Caco-2 (cell line): Measurements from ENCODE around the gene KLHL12. TPM values are rescaled to one million over a fixed set of nuclear protein-coding genes. Genes with fewer than 3 reads are reported as not detected.

ENCODE experiments used
- BruUV-seq: library from RNA; stranded (reverse); fragments of 400-500 nt; replicated peaks from 2 replicates; lab custom pipeline; 2021; lab: Mats Ljungman, UMichigan
- CTCF ChIA-PET: fragments of 300-600 bp; sonication (Branson Sonifier 250); formaldehyde crosslinking; loops from one replicate; lab custom pipeline; 2022; ENCODE audit warnings: antibody characterized with exemption; lab: Charles Lee
- POLR2A ChIA-PET: fragments of 300-600 bp; sonication (Branson Sonifier 250); formaldehyde crosslinking; loops from one replicate; lab custom pipeline; 2022; ENCODE audit warnings: antibody characterized with exemption; lab: Charles Lee
- DNase-seq, 2 experiments: peaks; one replicate each; pipeline versions ENCODE4 v3.0.0 to v3.0.0-alpha.2; 2020 to 2022
- H3K27me3 ChIP-seq: replicated peaks from 2 replicates; pipeline ENCODE4 v1.6.0; 2011; ENCODE audit warnings: low read length; ENCODE audit not compliant: control insufficient read depth, insufficient read depth
- H3K36me3 ChIP-seq: 2 replicates; pipeline ENCODE4 v1.5.1; 2011; ENCODE audit warnings: low read length; ENCODE audit not compliant: control insufficient read depth, insufficient read depth
- H3K4me1 ChIP-seq: fragments of 250-450 bp; sonication (Bioruptor Pico); 2 replicates; pipeline ENCODE4 v1.5.1; 2020; ENCODE audit warnings: mild to moderate bottlenecking
- H3K4me3 ChIP-seq: 2 replicates; pipeline ENCODE4 v1.5.1; 2011; ENCODE audit warnings: low read depth, mild to moderate bottlenecking, control low read depth, low read length
- H3K9me3 ChIP-seq: fragments of 250-450 bp; sonication (Bioruptor Pico); 2 replicates; pipeline ENCODE4 v1.5.1; 2020; ENCODE audit warnings: mild to moderate bottlenecking, moderate library complexity
- H3K27ac Mint-ChIP-seq: one replicate; pipeline ENCODE4 v1.8.0; 2022; ENCODE audit warnings: mixed read lengths; ENCODE audit not compliant: unreplicated experiment
- H3K27me3 Mint-ChIP-seq: one replicate; pipeline ENCODE4 v1.8.0; 2022; ENCODE audit warnings: mixed read lengths; ENCODE audit not compliant: insufficient read depth, unreplicated experiment
- H3K36me3 Mint-ChIP-seq: one replicate; pipeline ENCODE4 v1.8.0; 2022; ENCODE audit warnings: mild to moderate bottlenecking, mixed read lengths; ENCODE audit not compliant: insufficient read depth, unreplicated experiment
- H3K4me1 Mint-ChIP-seq: one replicate; pipeline ENCODE4 v1.8.0; 2022; ENCODE audit warnings: low read depth, mixed read lengths; ENCODE audit not compliant: unreplicated experiment
- H3K4me3 Mint-ChIP-seq: one replicate; pipeline ENCODE4 v1.8.0; 2022; ENCODE audit warnings: mild to moderate bottlenecking, moderate library complexity, mixed read lengths; ENCODE audit not compliant: unreplicated experiment
- H3K9me3 Mint-ChIP-seq: one replicate; pipeline ENCODE4 v1.8.0; 2022; ENCODE audit warnings: mixed read lengths; ENCODE audit not compliant: unreplicated experiment
- intact Hi-C: fragments of 100-400 bp; cut with micrococcal nuclease; formaldehyde crosslinking; loops from one replicate; pipeline ENCODE4 v1.10.0; 2022; ENCODE audit not compliant: unreplicated experiment
- total RNA-seq: library from RNA; stranded (reverse); gene quantifications from 2 replicates; pipeline ENCODE4 v1.2.3, GENCODE V29; 2022
- TF ChIP-seq, protein P1 (sequence below), 2 experiments: fragments of 200-600 bp in 1 of 2; IDR thresholded peaks; 1 replicate in 1 of 2; 2 replicates in 1 of 2; pipeline versions ENCODE4 v1.5.1 to v1.8.0; 2011 to 2022; ENCODE audit warnings: antibody characterized with exemption in 1 of 2, control low read depth in 1 of 2, inconsistent platforms in 1 of 2, low read depth in 1 of 2, low read length in 1 of 2, mild to moderate bottlenecking in 1 of 2, moderate library complexity in 1 of 2; ENCODE audit not compliant: insufficient read depth in 1 of 2, severe bottlenecking in 1 of 2, unreplicated experiment in 1 of 2

The KLHL12 gene
- total RNA-seq, 1 experiment from 2014 or later, result 23.6 TPM

DNA sequence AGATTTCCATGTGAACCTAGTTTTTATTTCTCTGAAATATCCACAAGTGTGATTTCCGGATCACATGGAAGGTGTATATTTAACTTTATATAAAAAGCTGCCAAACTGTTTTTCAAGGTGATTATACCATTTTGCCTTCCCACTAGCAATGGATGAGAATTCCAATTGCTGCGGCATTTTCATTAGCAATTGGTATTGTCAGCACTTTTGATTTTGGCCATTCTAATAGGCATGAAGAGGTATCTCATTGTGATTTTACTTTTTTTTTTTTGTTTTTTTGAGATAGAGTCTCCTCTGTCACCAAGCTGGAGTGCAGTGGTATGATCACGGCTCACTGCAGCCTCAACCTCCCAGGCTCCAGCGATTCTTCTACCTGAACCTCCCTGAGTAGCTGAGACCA, 45.0 kb upstream of the KLHL12 start:
- Mint-ChIP-seq H3K27me3 (peaks cover 14% of the 10 kb centered on the region), H3K9me3 (no peaks in the 10 kb centered on the region), H3K27ac (no peak overlapping the region), H3K4me3 (no peak overlapping the region), H3K36me3 (no peaks in the 10 kb centered on the region), H3K4me1 (no peaks in the 10 kb centered on the region)
- TF ChIP-seq, protein P1, sequence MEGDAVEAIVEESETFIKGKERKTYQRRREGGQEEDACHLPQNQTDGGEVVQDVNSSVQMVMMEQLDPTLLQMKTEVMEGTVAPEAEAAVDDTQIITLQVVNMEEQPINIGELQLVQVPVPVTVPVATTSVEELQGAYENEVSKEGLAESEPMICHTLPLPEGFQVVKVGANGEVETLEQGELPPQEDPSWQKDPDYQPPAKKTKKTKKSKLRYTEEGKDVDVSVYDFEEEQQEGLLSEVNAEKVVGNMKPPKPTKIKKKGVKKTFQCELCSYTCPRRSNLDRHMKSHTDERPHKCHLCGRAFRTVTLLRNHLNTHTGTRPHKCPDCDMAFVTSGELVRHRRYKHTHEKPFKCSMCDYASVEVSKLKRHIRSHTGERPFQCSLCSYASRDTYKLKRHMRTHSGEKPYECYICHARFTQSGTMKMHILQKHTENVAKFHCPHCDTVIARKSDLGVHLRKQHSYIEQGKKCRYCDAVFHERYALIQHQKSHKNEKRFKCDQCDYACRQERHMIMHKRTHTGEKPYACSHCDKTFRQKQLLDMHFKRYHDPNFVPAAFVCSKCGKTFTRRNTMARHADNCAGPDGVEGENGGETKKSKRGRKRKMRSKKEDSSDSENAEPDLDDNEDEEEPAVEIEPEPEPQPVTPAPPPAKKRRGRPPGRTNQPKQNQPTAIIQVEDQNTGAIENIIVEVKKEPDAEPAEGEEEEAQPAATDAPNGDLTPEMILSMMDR (IDR thresholded peaks at IDR 0.05; ENCODE audit: insufficient read depth in 1 of 2, low read depth in 1 of 2, low read length in 1 of 2, severe bottlenecking in 1 of 2, unreplicated experiment in 1 of 2), result no peak
- no peaks in the 10 kb centered on the region for H3K36me3 ChIP-seq
- ChIA-PET POLR2A (interaction anchor here (0.6 to 0.7 kb wide), 2 partner anchors 99 to 111 kb away, joined by 3 to 5 read pairs; no protein-coding TSS in a partner anchor), CTCF (no interaction called here)
- no peaks in the 10 kb centered on the region for H3K9me3 ChIP-seq
- peaks cover 5% of the 10 kb centered on the region; the same call in 1 of the 2 replicates for H3K4me1 ChIP-seq
- no peak overlapping the region for H3K4me3 ChIP-seq
- BruUV-seq, result no TSS peak
- 0 out of 2 replicates have a peak, but pooled peaks cover 1% of the 10 kb centered on the region for H3K27me3 ChIP-seq
- no peak for DNase-seq
- intact Hi-C loops, result no loop called here

GRCh38 chr1:202968895-202969295, 41.9 kb upstream of the KLHL12 start:
- Mint-ChIP-seq H3K27ac (no peak overlapping the region), H3K36me3 (no peaks in the 10 kb centered on the region), H3K9me3 (no peaks in the 10 kb centered on the region), H3K4me1 (peaks cover 13% of the 10 kb centered on the region), H3K27me3 (peaks cover 3% of the 10 kb centered on the region), H3K4me3 (peak overlapping the region; percentile 83)
- Histone ChIP-seq H3K36me3 (no peaks in the 10 kb centered on the region), H3K4me3 (no peak overlapping the region), H3K27me3 (no peaks in the 10 kb centered on the region; the same call in 1 of the 2 replicates), H3K4me1 (peaks cover 25% of the 10 kb centered on the region), H3K9me3 (no peaks in the 10 kb centered on the region)
- ChIA-PET POLR2A (no interaction called here), CTCF (no interaction called here)
- BruUV-seq, result no TSS peak
- TF ChIP-seq, protein P1 (IDR thresholded peaks at IDR 0.05; ENCODE audit: insufficient read depth in 1 of 2, low read depth in 1 of 2, low read length in 1 of 2, severe bottlenecking in 1 of 2, unreplicated experiment in 1 of 2), result peak; percentile 66 to 87
- peak; percentile 64 to 68 for DNase-seq
- intact Hi-C loops, result loop anchor here (1.0 to 2.0 kb wide), 2 partner anchors 30 to 43 kb away; no protein-coding TSS in a partner anchor

- no peak overlapping the region for H3K27ac Mint-ChIP-seq
- BruUV-seq, result no TSS peak
- no peaks in the 10 kb centered on the region for H3K9me3 ChIP-seq
- H3K9me3 Mint-ChIP-seq, result no peaks in the 10 kb centered on the region
- DNase-seq, result no peak
- TF ChIP-seq, protein P1 (IDR thresholded peaks at IDR 0.05; ENCODE audit: insufficient read depth in 1 of 2, low read depth in 1 of 2, low read length in 1 of 2, severe bottlenecking in 1 of 2, unreplicated experiment in 1 of 2), result no peak
- peaks cover 3% of the 10 kb centered on the region for H3K27me3 Mint-ChIP-seq
- no peaks in the 10 kb centered on the region for H3K36me3 Mint-ChIP-seq
- peak overlapping the region; percentile 83 for H3K4me3 Mint-ChIP-seq
- POLR2A ChIA-PET, result no interaction called here
- CTCF ChIA-PET, result interaction anchor here (0.6 to 1.3 kb wide), 2 partner anchors 24 to 374 kb away, joined by 4 to 5 read pairs; no protein-coding TSS in a partner anchor
- no peaks in the 10 kb centered on the region; the same call in 1 of the 2 replicates for H3K27me3 ChIP-seq
- H3K4me1 ChIP-seq, result peaks cover 25% of the 10 kb centered on the region
- peaks cover 13% of the 10 kb centered on the region for H3K4me1 Mint-ChIP-seq
- intact Hi-C loops, result loop anchor here (2.0 kb wide), 1 partner anchor 30 kb away; no protein-coding TSS in a partner anchor
- peak overlapping the region; percentile 70 for H3K4me3 ChIP-seq
- no peaks in the 10 kb centered on the region for H3K36me3 ChIP-seq
These were observed 41.3 kb upstream of the KLHL12 start for GRCh38 chr1:202968351-202968750.
